Measurements from ENCODE around the gene SH3D19. TPM values are rescaled to one million over a fixed set of nuclear protein-coding genes. Genes with fewer than 3 reads are reported as not detected.
A peak's percentile ranks its signal among the peaks of the same experiment; 100 is the strongest.

The SH3D19 gene
- total RNA-seq, 2 experiments from 2014 or later: not detected

- CTCF ChIA-PET: interaction anchor here (1.3 kb wide), 1 partner anchor 12 kb away, joined by 5 read pairs; no protein-coding TSS in a partner anchor
- Mint-ChIP-seq H3K4me1 (peaks cover 30% of the 10 kb centered on the region), H3K27ac (no peak overlapping the region), H3K27me3 (no peaks in the 10 kb centered on the region), H3K9me3 (ENCODE audit: low read depth) (no peaks in the 10 kb centered on the region), H3K4me3 (no peak overlapping the region), H3K36me3 (peaks cover 59% of the 10 kb centered on the region)
- ATAC-seq: no peak
- no peak for DNase-seq
These were observed 219.9 kb downstream of the SH3D19 start for GRCh38 chr4:151105454-151106032.

- Mint-ChIP-seq H3K9me3 (ENCODE audit: low read depth) (no peaks in the 10 kb centered on the region), H3K4me1 (peaks cover 32% of the 10 kb centered on the region), H3K27ac (no peak overlapping the region), H3K36me3 (peaks cover 67% of the 10 kb centered on the region), H3K27me3 (no peaks in the 10 kb centered on the region), H3K4me3 (no peak overlapping the region)
- CTCF ChIA-PET: interaction anchor here (0.6 to 1.3 kb wide), 3 partner anchors 13 to 238 kb away, joined by 3 to 5 read pairs (median 4); no protein-coding TSS in a partner anchor
- DNase-seq (no peak), ATAC-seq (no peak)
These were observed 220.8 kb downstream of the SH3D19 start for GRCh38 chr4:151104621-151105020.

- CTCF ChIA-PET: interaction anchor here (1.7 kb wide), 1 partner anchor 13 kb away, joined by 7 read pairs; no protein-coding TSS in a partner anchor
- Mint-ChIP-seq H3K9me3 (ENCODE audit: low read depth) (no peaks in the 10 kb centered on the region), H3K27me3 (peaks cover 4% of the 10 kb centered on the region), H3K4me1 (peaks cover 38% of the 10 kb centered on the region), H3K4me3 (no peak overlapping the region), H3K36me3 (peaks cover 73% of the 10 kb centered on the region), H3K27ac (peak overlapping the region; percentile 11)
- DNase-seq (no peak), ATAC-seq (no peak)
These were observed 221.6 kb downstream of the SH3D19 start for GRCh38 chr4:151103758-151104157.

DNA sequence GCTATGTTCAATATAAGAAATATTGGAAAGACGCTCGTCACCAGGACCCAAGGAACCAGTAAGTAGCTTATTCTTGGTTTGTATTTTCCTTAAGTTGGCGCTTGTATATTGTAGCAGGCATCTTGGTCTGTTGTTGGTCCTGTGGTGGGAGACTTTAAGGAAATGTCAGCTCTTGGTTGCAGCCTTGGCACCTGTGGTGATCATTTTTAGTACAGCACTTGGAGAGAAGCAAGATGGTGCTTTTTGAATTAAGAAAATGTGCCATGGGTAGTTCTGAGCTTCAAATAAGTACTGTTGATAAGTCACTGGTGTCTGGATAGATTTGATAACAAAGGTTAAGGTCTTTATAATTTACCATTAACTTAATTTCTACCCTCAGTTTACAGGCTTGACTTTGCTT, 224.9 kb downstream of the SH3D19 start:
- peak overlapping the region; percentile 99 for H3K27ac Mint-ChIP-seq
- CTCF ChIA-PET: interaction anchor here (0.9 to 2.1 kb wide), 4 partner anchors 9 to 1678 kb away, joined by 4 to 5 read pairs (median 4); partner anchors contain the start of gene TIGD4
- no peak for ATAC-seq
- H3K9me3 Mint-ChIP-seq (ENCODE audit: low read depth): no peaks in the 10 kb centered on the region
- H3K36me3 Mint-ChIP-seq: peaks cover 52% of the 10 kb centered on the region
- no peak for DNase-seq
- H3K4me3 Mint-ChIP-seq: peak overlapping the region; percentile 100
- peaks cover 4% of the 10 kb centered on the region for H3K27me3 Mint-ChIP-seq
- H3K4me1 Mint-ChIP-seq: peaks cover 59% of the 10 kb centered on the region

DNA sequence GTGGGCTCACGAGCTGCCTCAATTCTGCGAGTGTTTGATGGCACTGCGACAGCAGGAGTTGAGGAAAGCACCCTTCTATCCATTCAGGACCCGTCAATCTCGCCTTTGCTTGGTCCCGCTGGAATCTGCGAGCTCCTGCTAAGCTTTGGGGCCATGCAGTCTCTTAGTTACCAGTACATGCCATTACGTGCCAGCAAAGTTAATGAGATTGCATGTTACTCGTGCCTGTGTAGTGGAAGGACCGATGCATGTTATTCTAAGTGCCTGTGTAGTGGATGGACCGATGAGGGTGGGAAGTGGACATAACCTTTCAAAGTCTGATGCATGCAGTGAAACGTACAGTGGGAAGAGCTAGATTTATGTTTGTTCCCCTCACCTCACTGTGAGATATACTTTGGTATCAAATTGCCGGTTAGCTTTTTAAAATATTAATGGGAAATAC, 225.4 kb downstream of the SH3D19 start:
- Mint-ChIP-seq H3K36me3 (peaks cover 53% of the 10 kb centered on the region), H3K27me3 (peaks cover 4% of the 10 kb centered on the region), H3K4me3 (peak overlapping the region; percentile 100), H3K4me1 (peaks cover 63% of the 10 kb centered on the region), H3K9me3 (ENCODE audit: low read depth) (no peaks in the 10 kb centered on the region), H3K27ac (peak overlapping the region; percentile 99)
- ATAC-seq (peak; percentile 0), DNase-seq (no peak)
- CTCF ChIA-PET: interaction anchor here (0.9 to 2.1 kb wide), 4 partner anchors 9 to 1679 kb away, joined by 4 to 5 read pairs (median 4); partner anchors contain the start of gene TIGD4

- H3K4me1 Mint-ChIP-seq: peaks cover 59% of the 10 kb centered on the region
- CTCF ChIA-PET: interaction anchor here (0.6 to 2.1 kb wide), 7 partner anchors 8 to 1679 kb away, joined by 3 to 5 read pairs (median 4); partner anchors contain the start of gene TIGD4
- H3K9me3 Mint-ChIP-seq (ENCODE audit: low read depth): no peaks in the 10 kb centered on the region
- DNase-seq (peak; percentile 98), ATAC-seq (peak; percentile 91)
- peak within 1 kb of the TSS; percentile 99 for H3K27ac Mint-ChIP-seq
- peaks cover 47% of the 10 kb centered on the region for H3K36me3 Mint-ChIP-seq
- H3K4me3 Mint-ChIP-seq: peak within 1 kb of the TSS; percentile 100
- peaks cover 4% of the 10 kb centered on the region for H3K27me3 Mint-ChIP-seq
These were observed 226.0 kb downstream of the SH3D19 start, which contains the start of gene RPS3A for GRCh38 chr4:151099229-151099975. TSS of gene RPS3A (plus strand) at chr4:151099628. CDS start at chr4:151099653, 25 bp downstream.

- Mint-ChIP-seq H3K27ac (peak overlapping the region; percentile 99), H3K4me3 (peak overlapping the region; percentile 100), H3K4me1 (peaks cover 59% of the 10 kb centered on the region), H3K36me3 (peaks cover 43% of the 10 kb centered on the region), H3K27me3 (peaks cover 4% of the 10 kb centered on the region), H3K9me3 (ENCODE audit: low read depth) (no peaks in the 10 kb centered on the region)
- CTCF ChIA-PET: interaction anchor here (0.6 to 2.1 kb wide), 4 partner anchors 10 to 1680 kb away, joined by 3 to 5 read pairs (median 4); partner anchors contain the start of gene TIGD4
- DNase-seq (no peak), ATAC-seq (no peak)
These were observed 226.5 kb downstream of the SH3D19 start for GRCh38 chr4:151098979-151099228.

DNA sequence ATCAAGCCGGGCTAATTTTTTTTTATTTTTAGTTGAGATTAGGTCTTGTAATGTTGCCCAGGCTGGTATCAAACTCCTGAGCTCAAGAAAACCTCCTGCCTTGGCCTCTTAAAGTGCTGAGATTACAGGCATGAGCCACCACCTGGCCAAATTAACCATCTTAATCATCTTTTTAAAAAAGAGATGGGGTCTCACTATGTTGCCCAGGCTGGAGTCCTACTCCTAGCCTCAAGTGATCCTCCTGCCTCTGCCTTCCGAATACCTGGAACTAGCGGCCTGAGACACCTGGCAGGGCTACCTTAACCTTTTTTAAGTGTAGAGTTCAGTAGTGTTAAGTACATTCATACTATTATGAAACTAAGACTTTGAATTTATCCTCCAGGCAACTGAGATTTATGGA, 227.6 kb downstream of the SH3D19 start:
- H3K36me3 Mint-ChIP-seq: peaks cover 35% of the 10 kb centered on the region
- H3K27ac Mint-ChIP-seq: peak overlapping the region; percentile 99
- no peak for DNase-seq
- CTCF ChIA-PET: interaction anchor here (1.3 to 1.4 kb wide), 2 partner anchors 19 to 83 kb away, joined by 3 to 5 read pairs; no protein-coding TSS in a partner anchor
- H3K9me3 Mint-ChIP-seq (ENCODE audit: low read depth): no peaks in the 10 kb centered on the region
- no peak overlapping the region for H3K4me3 Mint-ChIP-seq
- no peak for ATAC-seq
- peaks cover 54% of the 10 kb centered on the region for H3K4me1 Mint-ChIP-seq
- H3K27me3 Mint-ChIP-seq: peaks cover 4% of the 10 kb centered on the region

DNA sequence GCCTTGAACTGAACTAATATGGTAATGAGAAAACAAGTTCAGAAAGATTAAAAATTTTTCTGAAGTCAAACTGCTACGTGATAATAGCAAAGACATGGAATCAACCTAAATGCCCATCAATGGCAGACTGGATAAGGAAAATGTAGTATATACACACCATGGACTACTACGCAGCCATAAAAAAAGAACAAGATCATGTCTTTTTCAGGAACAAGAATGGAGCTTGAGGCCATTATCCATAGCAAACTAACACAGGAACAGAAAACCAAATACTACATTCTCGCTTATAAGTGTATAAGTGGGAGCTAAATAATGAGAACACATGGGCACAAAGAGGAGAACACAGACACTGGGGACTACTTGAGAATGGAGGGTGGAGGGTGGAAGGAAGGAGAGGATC, 230.3 kb downstream of the SH3D19 start:
- no peak overlapping the region for H3K4me3 Mint-ChIP-seq
- peaks cover 33% of the 10 kb centered on the region for H3K4me1 Mint-ChIP-seq

GRCh38 chr4:151094290-151094751, 231.1 kb downstream of the SH3D19 start:
- no peaks in the 10 kb centered on the region for H3K9me3 Mint-ChIP-seq (ENCODE audit: low read depth)
- H3K27me3 Mint-ChIP-seq: peaks cover 3% of the 10 kb centered on the region
- no peak overlapping the region for H3K27ac Mint-ChIP-seq
- ATAC-seq (no peak), DNase-seq (no peak)
- peaks cover 33% of the 10 kb centered on the region for H3K4me1 Mint-ChIP-seq
- CTCF ChIA-PET: no interaction called here
- H3K36me3 Mint-ChIP-seq: peaks cover 5% of the 10 kb centered on the region
- H3K4me3 Mint-ChIP-seq: no peak overlapping the region

More for the DNA sequence above, 230.3 kb downstream of the SH3D19 start:
- Mint-ChIP-seq H3K9me3 (ENCODE audit: low read depth) (no peaks in the 10 kb centered on the region), H3K27ac (no peak overlapping the region), H3K36me3 (peaks cover 12% of the 10 kb centered on the region), H3K27me3 (peaks cover 4% of the 10 kb centered on the region)
- CTCF ChIA-PET: no interaction called here
- no peak for ATAC-seq
- DNase-seq: no peak

DNA sequence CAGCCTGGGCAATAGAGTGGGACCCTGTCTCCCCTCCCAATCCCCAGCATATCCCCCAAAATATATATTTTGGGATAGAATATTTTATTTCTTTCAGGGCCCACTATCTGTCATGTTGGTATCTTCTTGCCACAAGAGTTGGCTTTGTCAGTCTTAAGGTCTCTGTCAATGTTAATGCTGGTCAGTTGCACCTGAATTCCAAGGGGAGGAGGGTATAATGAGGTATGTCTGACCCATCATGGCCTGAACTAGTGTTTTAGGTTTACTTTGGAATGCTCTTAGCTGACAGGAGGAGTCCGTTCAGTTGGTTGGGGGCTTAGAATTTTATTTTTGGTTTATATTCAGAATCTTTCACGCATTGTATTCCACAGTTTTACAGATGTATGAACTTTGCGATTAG, 232.2 kb downstream of the SH3D19 start:
- ATAC-seq: no peak
- Mint-ChIP-seq H3K27me3 (no peaks in the 10 kb centered on the region), H3K9me3 (ENCODE audit: low read depth) (no peaks in the 10 kb centered on the region)

GRCh38 chr4:151092488-151092887, 232.9 kb downstream of the SH3D19 start:
- H3K4me1 Mint-ChIP-seq: peaks cover 24% of the 10 kb centered on the region
- no peak overlapping the region for H3K27ac Mint-ChIP-seq
- CTCF ChIA-PET: no interaction called here
- no peaks in the 10 kb centered on the region for H3K27me3 Mint-ChIP-seq
- no peak for DNase-seq
- peaks cover 2% of the 10 kb centered on the region for H3K36me3 Mint-ChIP-seq
- no peak overlapping the region for H3K4me3 Mint-ChIP-seq
- no peak for ATAC-seq
- no peaks in the 10 kb centered on the region for H3K9me3 Mint-ChIP-seq (ENCODE audit: low read depth)

More for the DNA sequence above, 232.2 kb downstream of the SH3D19 start:
- Mint-ChIP-seq H3K36me3 (peaks cover 2% of the 10 kb centered on the region), H3K27ac (no peak overlapping the region), H3K4me3 (no peak overlapping the region), H3K4me1 (peaks cover 27% of the 10 kb centered on the region)
- CTCF ChIA-PET: no interaction called here
- no peak for DNase-seq

- Mint-ChIP-seq H3K4me1 (peaks cover 16% of the 10 kb centered on the region), H3K9me3 (ENCODE audit: low read depth) (no peaks in the 10 kb centered on the region), H3K27me3 (no peaks in the 10 kb centered on the region), H3K27ac (no peak overlapping the region), H3K36me3 (peaks cover 2% of the 10 kb centered on the region), H3K4me3 (no peak overlapping the region)
- ATAC-seq (no peak), DNase-seq (no peak)
- CTCF ChIA-PET: interaction anchor here (1.4 kb wide), 1 partner anchor 9 kb away, joined by 5 read pairs; no protein-coding TSS in a partner anchor
These were observed 234.4 kb downstream of the SH3D19 start for GRCh38 chr4:151091047-151091446.
